HCT116 (cell line): ENCODE measurements around the gene MAF. TPM values are rescaled to one million over a fixed set of nuclear protein-coding genes. Genes with fewer than 3 reads are reported as not detected.

Experiments
- ATAC-seq: fragments of 200-7000 bp; cut with Tn5 transposase; 2 replicates; pipeline ENCODE4 v1.9.1; 2020; ENCODE audit warnings: mild to moderate bottlenecking, moderate library complexity
- BruUV-seq: library from RNA; stranded (reverse); fragments of 400-500 nt; replicated peaks from 2 replicates; lab custom pipeline; 2021; lab: Mats Ljungman, UMichigan
- CTCF ChIA-PET: fragments of 300-600 bp; sonication (Branson Sonifier 250); formaldehyde crosslinking; loops from one replicate; lab custom pipeline; 2021; ENCODE audit warnings: antibody characterized with exemption; lab: Charles Lee
- POLR2A ChIA-PET: fragments of 300-600, 350-600 bp; sonication (Branson Sonifier 250); formaldehyde crosslinking; loops from one replicate; lab custom pipeline; 2021; ENCODE audit warnings: antibody characterized with exemption; lab: Charles Lee
- RAD21 ChIA-PET, 2 experiments: fragments of 300-600 bp; sonication (Branson Sonifier 250); formaldehyde crosslinking; loops; one replicate each; lab custom pipeline; 2023; ENCODE audit warnings: low total read pairs in 2 of 2; ENCODE audit not compliant: uncharacterized antibody in 2 of 2, unreplicated experiment in 2 of 2, low non-redundant PET in 1 of 2; lab: Charles Lee
- DNase-seq: peaks from one replicate; pipeline ENCODE4 v3.0.0-alpha.2; 2010; ENCODE audit warnings: low read depth, low spot score
- H2AFZ ChIP-seq: fragments of 200-600 bp; shearing (Covaris generic), sonication (generic); 2 replicates; pipeline ENCODE4 v1.6.1; 2017; ENCODE audit warnings: low read depth, mixed run types, mixed read lengths, antibody characterized with exemption, low read length; ENCODE audit not compliant: poor library complexity, severe bottlenecking
- H3K27ac ChIP-seq: 2 replicates; pipeline ENCODE4 v1.5.1; 2012; ENCODE audit warnings: low read depth, low read length
- H3K27me3 ChIP-seq: fragments of 200-600 bp; sonication (generic); 2 replicates; pipeline ENCODE4 v1.6.1; 2016; ENCODE audit warnings: mixed run types, low read length, mixed read lengths; ENCODE audit not compliant: insufficient read depth
- H3K36me3 ChIP-seq, 2 experiments: fragments of 200-500 bp in 1 of 2; fragments of 200-600 bp in 1 of 2; sonication (Bioruptor generic) in 1 of 2; sonication (generic) in 1 of 2; 2 replicates each; pipeline versions ENCODE4 v1.5.1 to v1.6.1; 2014 to 2016; ENCODE audit warnings: low read length in 2 of 2, inconsistent platforms in 1 of 2, mixed read lengths in 1 of 2, mixed run types in 1 of 2; ENCODE audit not compliant: insufficient read depth in 2 of 2, control insufficient read depth in 1 of 2
- H3K4me1 ChIP-seq, 2 experiments: fragments of 200-600 bp in 1 of 2; sonication (generic) in 1 of 2; 2 replicates each; pipeline versions ENCODE4 v1.5.1 to v1.6.1; 2012 to 2017; ENCODE audit warnings: low read length in 2 of 2, inconsistent platforms in 1 of 2, mild to moderate bottlenecking in 1 of 2, mixed read lengths in 1 of 2, mixed run types in 1 of 2, moderate library complexity in 1 of 2; ENCODE audit not compliant: insufficient read depth in 2 of 2, control insufficient read depth in 1 of 2
- H3K4me2 ChIP-seq: fragments of 200-600 bp; sonication (generic); 2 replicates; pipeline ENCODE4 v1.6.1; 2017; ENCODE audit warnings: mixed run types, low read length, mixed read lengths
- H3K4me3 ChIP-seq, 2 experiments: fragments of 200-600 bp in 1 of 2; sonication (generic) in 1 of 2; replicated peaks in 1 of 2; 2 replicates each; pipeline ENCODE4 v1.5.1; 2011 to 2016; ENCODE audit warnings: low read length in 2 of 2, control low read depth in 1 of 2, low read depth in 1 of 2, mild to moderate bottlenecking in 1 of 2, mixed read lengths in 1 of 2, mixed run types in 1 of 2
- H3K79me2 ChIP-seq: fragments of 200-600 bp; sonication (generic); 2 replicates; pipeline ENCODE4 v1.6.1; 2017; ENCODE audit warnings: mild to moderate bottlenecking, mixed run types, low read length, moderate library complexity, mixed read lengths; ENCODE audit not compliant: insufficient read depth
- H3K9ac ChIP-seq: fragments of 200-600 bp; sonication (generic); 2 replicates; pipeline ENCODE4 v1.6.1; 2016; ENCODE audit warnings: low read length, mixed read lengths
- H3K9me2 ChIP-seq: fragments of 200-600 bp; sonication (generic), shearing (Covaris generic); 2 replicates; pipeline ENCODE4 v1.6.1; 2017; ENCODE audit warnings: mixed run types, mild to moderate bottlenecking, moderate library complexity; ENCODE audit not compliant: insufficient read depth
- H3K9me3 ChIP-seq, 2 experiments: fragments of 200-500 bp in 1 of 2; fragments of 200-600 bp in 1 of 2; sonication (Bioruptor generic) in 1 of 2; sonication (generic) in 1 of 2; 2 replicates each; pipeline ENCODE4 v1.6.1; 2014 to 2017; ENCODE audit warnings: low read length in 2 of 2, mixed read lengths in 2 of 2, inconsistent platforms in 1 of 2, low read depth in 1 of 2, mild to moderate bottlenecking in 1 of 2, mixed run types in 1 of 2, moderate library complexity in 1 of 2; ENCODE audit not compliant: control insufficient read depth in 1 of 2, insufficient read depth in 1 of 2
- H4K20me1 ChIP-seq: fragments of 200-600 bp; sonication (generic), shearing (Covaris generic); 2 replicates; pipeline ENCODE4 v1.6.1; 2017; ENCODE audit warnings: mixed run types, mild to moderate bottlenecking, moderate library complexity; ENCODE audit not compliant: insufficient read depth
- CBX3 ChIP-seq: IDR thresholded peaks from 2 replicates; pipeline ENCODE4 v1.6.1; 2012; ENCODE audit warnings: low read depth
- ELF1 ChIP-seq: IDR thresholded peaks from 2 replicates; pipeline ENCODE4 v1.6.1; 2012; ENCODE audit warnings: low read depth, borderline replicate concordance
- EZH2 ChIP-seq: fragments of 200-600 bp; sonication (generic); IDR thresholded peaks from 2 replicates; pipeline ENCODE4 v1.6.1; 2017; ENCODE audit warnings: antibody characterized with exemption, mixed run types
- EZH2phosphoT487 ChIP-seq: fragments of 200-600 bp; IDR thresholded peaks from 2 replicates; pipeline ENCODE4 v1.6.1; 2018; ENCODE audit warnings: antibody characterized with exemption, borderline replicate concordance
- FOSL1 ChIP-seq: IDR thresholded peaks from 2 replicates; pipeline ENCODE4 v1.6.1; 2012; ENCODE audit warnings: low read depth
- JUND ChIP-seq: IDR thresholded peaks from 2 replicates; pipeline ENCODE4 v1.6.1; 2012
- POLR2A ChIP-seq: IDR thresholded peaks from 2 replicates; pipeline ENCODE4 v1.7.0; 2011; ENCODE audit warnings: borderline replicate concordance; ENCODE audit not compliant: insufficient read depth, insufficient read length; ENCODE audit errors: extremely low read depth
- SIN3A ChIP-seq: IDR thresholded peaks from 2 replicates; pipeline ENCODE4 v1.6.1; 2012; ENCODE audit warnings: low read depth
- SP1 ChIP-seq: IDR thresholded peaks from 2 replicates; pipeline ENCODE4 v1.6.1; 2012; ENCODE audit warnings: low read depth
- YY1 ChIP-seq: IDR thresholded peaks from 2 replicates; pipeline ENCODE4 v1.6.1; 2011; ENCODE audit warnings: low read length, low read depth, moderate library complexity, mild to moderate bottlenecking; ENCODE audit not compliant: insufficient replicate concordance; ENCODE audit errors: extremely low read depth
- ZFX ChIP-seq: fragments of 450-650 bp; IDR thresholded peaks from 2 replicates; pipeline ENCODE4 v1.6.1; 2017
- ZNF274 ChIP-seq: fragments of 200-500 bp; sonication (Bioruptor generic); IDR thresholded peaks from 2 replicates; pipeline ENCODE4 v1.6.1; 2014; ENCODE audit warnings: mild to moderate bottlenecking, low read depth, low read length, inconsistent platforms
- intact Hi-C: fragments of 100-400 bp; cut with micrococcal nuclease; formaldehyde crosslinking; loops from 2 replicates; pipeline ENCODE4 v1.10.0; 2022
- total RNA-seq: library from RNA; stranded (reverse); gene quantifications from one replicate; pipeline ENCODE4 v1.2.1, GENCODE V29; 2021; ENCODE audit not compliant: unreplicated experiment
- TF ChIP-seq, protein P1 (sequence below): IDR thresholded peaks from 2 replicates; pipeline ENCODE4 v1.6.1; 2011; ENCODE audit warnings: mild to moderate bottlenecking, low read length, moderate library complexity; ENCODE audit not compliant: insufficient replicate concordance; ENCODE audit errors: extremely low read depth
- TF ChIP-seq, protein P2 (sequence below), 3 experiments: fragments of 200-600 bp in 1 of 3; sonication (generic) in 1 of 3; IDR thresholded peaks in 2 of 3; conservative IDR thresholded peaks in 1 of 3; 2 replicates each; pipeline ENCODE4 v1.5.1; 2012 to 2017; ENCODE audit warnings: low read depth in 2 of 3, low read length in 2 of 3, antibody characterized with exemption in 1 of 3, borderline replicate concordance in 1 of 3, control low read depth in 1 of 3, mild to moderate bottlenecking in 1 of 3, mixed read lengths in 1 of 3, mixed run types in 1 of 3, moderate library complexity in 1 of 3; ENCODE audit not compliant: insufficient read depth in 1 of 3
- TF ChIP-seq, protein P3 (sequence below): IDR thresholded peaks from 2 replicates; pipeline ENCODE4 v1.6.1; 2012

Gene MAF
- total RNA-seq, 1 experiment from 2014 or later = 0.27 TPM

DNA sequence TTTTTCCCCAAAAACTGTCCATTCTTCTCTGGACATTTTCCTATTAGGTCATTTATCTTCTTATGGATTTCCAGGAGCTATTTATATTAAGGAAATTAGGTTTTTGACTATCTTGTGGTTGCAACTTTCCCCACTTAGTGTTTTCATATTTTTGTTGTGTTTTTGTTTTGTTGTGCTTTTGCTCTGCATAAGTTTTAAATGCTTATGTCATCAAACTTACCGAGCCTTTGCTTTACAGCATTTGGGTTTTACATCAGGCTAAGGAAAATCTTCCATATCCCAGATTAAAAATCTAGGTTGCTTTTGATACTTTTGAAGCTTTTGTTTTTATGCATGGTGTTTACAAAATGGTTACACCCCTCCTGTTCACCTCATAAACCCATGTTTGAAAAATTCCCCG lies 27.5 kb downstream of the MAF start:
- H3K4me2 ChIP-seq = no peak overlapping the region
- intact Hi-C loops = no loop called here
- CTCF ChIA-PET = no interaction called here
- no TSS peak for BruUV-seq
- H2AFZ ChIP-seq = no peak overlapping the region
- no peaks in the 10 kb centered on the region for H3K36me3 ChIP-seq
- TF ChIP-seq FOSL1 (no peak), EZH2phosphoT487 (no peak), POLR2A (no peak), ELF1 (no peak), EZH2 (no peak), JUND (no peak)
- TF ChIP-seq, protein P1, sequence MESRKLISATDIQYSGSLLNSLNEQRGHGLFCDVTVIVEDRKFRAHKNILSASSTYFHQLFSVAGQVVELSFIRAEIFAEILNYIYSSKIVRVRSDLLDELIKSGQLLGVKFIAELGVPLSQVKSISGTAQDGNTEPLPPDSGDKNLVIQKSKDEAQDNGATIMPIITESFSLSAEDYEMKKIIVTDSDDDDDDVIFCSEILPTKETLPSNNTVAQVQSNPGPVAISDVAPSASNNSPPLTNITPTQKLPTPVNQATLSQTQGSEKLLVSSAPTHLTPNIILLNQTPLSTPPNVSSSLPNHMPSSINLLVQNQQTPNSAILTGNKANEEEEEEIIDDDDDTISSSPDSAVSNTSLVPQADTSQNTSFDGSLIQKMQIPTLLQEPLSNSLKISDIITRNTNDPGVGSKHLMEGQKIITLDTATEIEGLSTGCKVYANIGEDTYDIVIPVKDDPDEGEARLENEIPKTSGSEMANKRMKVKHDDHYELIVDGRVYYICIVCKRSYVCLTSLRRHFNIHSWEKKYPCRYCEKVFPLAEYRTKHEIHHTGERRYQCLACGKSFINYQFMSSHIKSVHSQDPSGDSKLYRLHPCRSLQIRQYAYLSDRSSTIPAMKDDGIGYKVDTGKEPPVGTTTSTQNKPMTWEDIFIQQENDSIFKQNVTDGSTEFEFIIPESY = no peak
- no peaks in the 10 kb centered on the region for H3K4me1 ChIP-seq
- POLR2A ChIA-PET = no interaction called here
- no peak overlapping the region for H3K4me3 ChIP-seq
- H3K9me2 ChIP-seq = no peaks in the 10 kb centered on the region
- H3K79me2 ChIP-seq = no peaks in the 10 kb centered on the region
- no peaks in the 10 kb centered on the region for H4K20me1 ChIP-seq
- H3K27ac ChIP-seq = no peak overlapping the region
- H3K9me3 ChIP-seq = peaks cover 22 to 40% of the 10 kb centered on the region in 2 experiments; a peak in 3 of 4 replicates
- H3K27me3 ChIP-seq = no peaks in the 10 kb centered on the region
- no peak for ATAC-seq
- H3K9ac ChIP-seq = no peak overlapping the region
- DNase-seq = no peak
- RAD21 ChIA-PET = no interaction called here

DNA sequence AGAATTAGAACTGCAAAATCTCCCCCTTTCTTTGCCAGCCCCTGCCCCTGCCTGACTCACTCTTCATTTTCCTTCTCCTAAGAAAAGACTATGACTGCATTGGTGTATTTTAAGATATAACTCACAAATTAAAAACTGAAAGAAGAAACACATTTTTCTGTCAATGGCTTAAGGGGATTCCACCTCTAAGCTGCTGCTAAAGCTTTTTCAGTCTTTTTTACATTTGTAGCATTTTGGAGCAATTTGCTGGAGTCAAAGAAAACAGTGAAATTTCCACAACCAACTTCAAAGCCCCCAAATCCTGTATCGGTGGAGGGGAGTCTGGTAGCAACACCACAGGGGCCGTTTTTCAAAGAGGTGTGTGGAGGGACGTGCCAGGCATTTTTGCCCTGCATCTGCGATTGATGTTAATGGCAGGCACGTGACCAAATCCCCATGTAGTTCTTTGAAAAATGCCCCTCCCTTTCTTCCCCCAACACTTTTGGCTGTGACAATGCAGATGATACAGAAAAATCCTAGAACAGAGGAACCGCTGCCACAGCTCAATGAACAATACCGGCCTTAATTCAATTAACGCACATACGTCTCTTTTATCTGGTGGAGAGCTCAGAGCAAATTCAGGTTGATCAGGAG lies 28.5 kb downstream of the MAF start:
- ATAC-seq (no peak), DNase-seq (no peak)
- Histone ChIP-seq H2AFZ (no peak overlapping the region), H4K20me1 (no peaks in the 10 kb centered on the region), H3K4me2 (no peak overlapping the region), H3K27me3 (no peaks in the 10 kb centered on the region), H3K4me1 (no peaks in the 10 kb centered on the region), H3K36me3 (no peaks in the 10 kb centered on the region), H3K79me2 (no peaks in the 10 kb centered on the region), H3K9me3 (peaks cover 15 to 36% of the 10 kb centered on the region in 2 experiments; a peak in 2 of 4 replicates), H3K4me3 (no peak overlapping the region), H3K9me2 (no peaks in the 10 kb centered on the region), H3K27ac (no peak overlapping the region), H3K9ac (no peak overlapping the region)
- POLR2A ChIA-PET = no interaction called here
- intact Hi-C loops = no loop called here
- CTCF ChIA-PET = no interaction called here
- BruUV-seq = no TSS peak
- RAD21 ChIA-PET = no interaction called here
- no peak for TF ChIP-seq ZFX
- TF ChIP-seq CBX3 = no peak
- no peak for TF ChIP-seq EZH2
- TF ChIP-seq YY1 = no peak
- TF ChIP-seq, protein P2, sequence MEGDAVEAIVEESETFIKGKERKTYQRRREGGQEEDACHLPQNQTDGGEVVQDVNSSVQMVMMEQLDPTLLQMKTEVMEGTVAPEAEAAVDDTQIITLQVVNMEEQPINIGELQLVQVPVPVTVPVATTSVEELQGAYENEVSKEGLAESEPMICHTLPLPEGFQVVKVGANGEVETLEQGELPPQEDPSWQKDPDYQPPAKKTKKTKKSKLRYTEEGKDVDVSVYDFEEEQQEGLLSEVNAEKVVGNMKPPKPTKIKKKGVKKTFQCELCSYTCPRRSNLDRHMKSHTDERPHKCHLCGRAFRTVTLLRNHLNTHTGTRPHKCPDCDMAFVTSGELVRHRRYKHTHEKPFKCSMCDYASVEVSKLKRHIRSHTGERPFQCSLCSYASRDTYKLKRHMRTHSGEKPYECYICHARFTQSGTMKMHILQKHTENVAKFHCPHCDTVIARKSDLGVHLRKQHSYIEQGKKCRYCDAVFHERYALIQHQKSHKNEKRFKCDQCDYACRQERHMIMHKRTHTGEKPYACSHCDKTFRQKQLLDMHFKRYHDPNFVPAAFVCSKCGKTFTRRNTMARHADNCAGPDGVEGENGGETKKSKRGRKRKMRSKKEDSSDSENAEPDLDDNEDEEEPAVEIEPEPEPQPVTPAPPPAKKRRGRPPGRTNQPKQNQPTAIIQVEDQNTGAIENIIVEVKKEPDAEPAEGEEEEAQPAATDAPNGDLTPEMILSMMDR (IDR thresholded peaks at IDR 0.05 in 2 of 3, conservative IDR thresholded peaks at IDR 0.05 in 1 of 3; ENCODE audit: borderline replicate concordance in 1 of 3, insufficient read depth in 1 of 3, low read depth in 2 of 3, low read length in 2 of 3) = no peak
- TF ChIP-seq SP1 = no peak
- TF ChIP-seq, protein P3, sequence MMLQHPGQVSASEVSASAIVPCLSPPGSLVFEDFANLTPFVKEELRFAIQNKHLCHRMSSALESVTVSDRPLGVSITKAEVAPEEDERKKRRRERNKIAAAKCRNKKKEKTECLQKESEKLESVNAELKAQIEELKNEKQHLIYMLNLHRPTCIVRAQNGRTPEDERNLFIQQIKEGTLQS = no peak
- TF ChIP-seq, protein P1 = no peak
- no peak for TF ChIP-seq ZNF274
- TF ChIP-seq SIN3A = no peak
